ENCODE results near the gene VAMP2. TPM values are rescaled to one million over a fixed set of nuclear protein-coding genes. Genes with fewer than 3 reads are reported as not detected.

Gene VAMP2
- total and polyA plus RNA-seq, 9 of the 15 experiments (the other 6 are each of a cell fraction or from before 2014, with no cell fraction given) = 2.3 to 31.8 (median 6.0) TPM

DNA sequence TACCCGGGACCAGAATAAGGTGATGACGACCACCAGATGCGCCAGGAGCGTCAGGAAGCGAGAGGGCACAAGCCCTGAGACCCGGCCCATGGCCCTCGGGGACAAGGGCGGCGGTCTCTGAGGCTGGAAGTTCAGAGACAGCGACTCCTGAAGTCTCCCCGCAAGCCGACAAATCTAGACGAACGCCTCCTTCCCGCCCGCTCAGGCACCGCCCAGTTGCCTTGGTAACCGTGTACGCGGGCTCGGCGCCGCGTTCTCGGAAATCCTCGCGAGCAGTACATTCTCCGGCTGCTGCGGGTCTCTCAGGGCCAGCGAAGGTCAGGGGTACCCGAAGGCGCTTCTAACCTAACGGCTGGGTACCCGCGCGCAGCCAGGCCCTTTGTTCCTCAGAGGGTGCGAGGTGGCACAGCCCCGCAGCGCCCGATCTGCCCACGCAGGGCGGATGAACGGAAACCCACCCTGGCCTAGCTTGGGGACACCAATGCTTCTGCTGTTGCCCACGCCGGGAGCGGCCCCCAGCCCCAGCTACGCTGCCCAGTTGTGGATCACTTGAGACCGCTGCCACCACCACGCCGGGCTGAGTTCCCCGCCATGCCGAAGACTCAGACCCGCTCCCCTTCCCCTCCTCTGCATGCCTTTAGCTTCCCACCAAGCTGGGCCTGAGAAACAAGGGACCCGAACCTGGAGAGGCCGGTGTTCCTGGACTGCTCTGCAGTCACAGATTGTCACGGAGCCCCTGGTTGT lies 13.6 kb upstream of the VAMP2 start, which contains the start of gene TMEM107 (continued):
- TF ChIP-seq, protein P1, sequence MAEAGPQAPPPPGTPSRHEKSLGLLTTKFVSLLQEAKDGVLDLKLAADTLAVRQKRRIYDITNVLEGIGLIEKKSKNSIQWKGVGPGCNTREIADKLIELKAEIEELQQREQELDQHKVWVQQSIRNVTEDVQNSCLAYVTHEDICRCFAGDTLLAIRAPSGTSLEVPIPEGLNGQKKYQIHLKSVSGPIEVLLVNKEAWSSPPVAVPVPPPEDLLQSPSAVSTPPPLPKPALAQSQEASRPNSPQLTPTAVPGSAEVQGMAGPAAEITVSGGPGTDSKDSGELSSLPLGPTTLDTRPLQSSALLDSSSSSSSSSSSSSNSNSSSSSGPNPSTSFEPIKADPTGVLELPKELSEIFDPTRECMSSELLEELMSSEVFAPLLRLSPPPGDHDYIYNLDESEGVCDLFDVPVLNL (CRISPR knock-in tag; IDR thresholded peaks at IDR 0.05; ENCODE audit: low read depth) = peak; percentile 60; the same call in 1 of the 2 replicates
- TF ChIP-seq, protein P2, sequence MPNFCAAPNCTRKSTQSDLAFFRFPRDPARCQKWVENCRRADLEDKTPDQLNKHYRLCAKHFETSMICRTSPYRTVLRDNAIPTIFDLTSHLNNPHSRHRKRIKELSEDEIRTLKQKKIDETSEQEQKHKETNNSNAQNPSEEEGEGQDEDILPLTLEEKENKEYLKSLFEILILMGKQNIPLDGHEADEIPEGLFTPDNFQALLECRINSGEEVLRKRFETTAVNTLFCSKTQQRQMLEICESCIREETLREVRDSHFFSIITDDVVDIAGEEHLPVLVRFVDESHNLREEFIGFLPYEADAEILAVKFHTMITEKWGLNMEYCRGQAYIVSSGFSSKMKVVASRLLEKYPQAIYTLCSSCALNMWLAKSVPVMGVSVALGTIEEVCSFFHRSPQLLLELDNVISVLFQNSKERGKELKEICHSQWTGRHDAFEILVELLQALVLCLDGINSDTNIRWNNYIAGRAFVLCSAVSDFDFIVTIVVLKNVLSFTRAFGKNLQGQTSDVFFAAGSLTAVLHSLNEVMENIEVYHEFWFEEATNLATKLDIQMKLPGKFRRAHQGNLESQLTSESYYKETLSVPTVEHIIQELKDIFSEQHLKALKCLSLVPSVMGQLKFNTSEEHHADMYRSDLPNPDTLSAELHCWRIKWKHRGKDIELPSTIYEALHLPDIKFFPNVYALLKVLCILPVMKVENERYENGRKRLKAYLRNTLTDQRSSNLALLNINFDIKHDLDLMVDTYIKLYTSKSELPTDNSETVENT (CRISPR knock-in tag; IDR thresholded peaks at IDR 0.05) = 0 out of 2 replicates have a peak, but pooled peaks have one; percentile 1
- no peak for TF ChIP-seq THAP7 (CRISPR knock-in tag; IDR thresholded peaks at IDR 0.05)
- TF ChIP-seq CHD2 (IDR thresholded peaks at IDR 0.05; ENCODE audit: low read depth, low read length) = peak; percentile 96
- no peak for TF ChIP-seq RFX5 (IDR thresholded peaks at IDR 0.05; ENCODE audit: low read depth, low read length)
- TF ChIP-seq HDAC2 (IDR thresholded peaks at IDR 0.05) = no peak
- TF ChIP-seq, protein P3, sequence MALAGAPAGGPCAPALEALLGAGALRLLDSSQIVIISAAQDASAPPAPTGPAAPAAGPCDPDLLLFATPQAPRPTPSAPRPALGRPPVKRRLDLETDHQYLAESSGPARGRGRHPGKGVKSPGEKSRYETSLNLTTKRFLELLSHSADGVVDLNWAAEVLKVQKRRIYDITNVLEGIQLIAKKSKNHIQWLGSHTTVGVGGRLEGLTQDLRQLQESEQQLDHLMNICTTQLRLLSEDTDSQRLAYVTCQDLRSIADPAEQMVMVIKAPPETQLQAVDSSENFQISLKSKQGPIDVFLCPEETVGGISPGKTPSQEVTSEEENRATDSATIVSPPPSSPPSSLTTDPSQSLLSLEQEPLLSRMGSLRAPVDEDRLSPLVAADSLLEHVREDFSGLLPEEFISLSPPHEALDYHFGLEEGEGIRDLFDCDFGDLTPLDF (CRISPR knock-in tag; IDR thresholded peaks at IDR 0.05) = 0 out of 2 replicates have a peak, but pooled peaks have one; percentile 40
- peak in 1 of 2 experiments; percentile 85; a peak in 2 of 4 replicates for TF ChIP-seq CSDE1 (IDR thresholded peaks at IDR 0.05)
- TF ChIP-seq USF2 (CRISPR knock-in tag; IDR thresholded peaks at IDR 0.05) = no peak
- no peak for TF ChIP-seq NR3C1 (CRISPR knock-in tag; IDR thresholded peaks at IDR 0.05)
- peak; percentile 54 to 61; a peak in 1 of 4 replicates for TF ChIP-seq SIN3A (IDR thresholded peaks at IDR 0.05; ENCODE audit: borderline replicate concordance in 2 of 2, control insufficient read depth in 1 of 2, low read depth in 2 of 2, low read length in 2 of 2)
- TF ChIP-seq TCF7L2 (IDR thresholded peaks at IDR 0.05; ENCODE audit: low read depth, low read length) = no peak
- no peak for TF ChIP-seq ZNF23 (CRISPR knock-in tag; IDR thresholded peaks at IDR 0.05)
- no peak for TF ChIP-seq TBL1XR1 (IDR thresholded peaks at IDR 0.05; ENCODE audit: low read length in 2 of 2)
- no peak for TF ChIP-seq ZBTB33 (CRISPR knock-in tag; IDR thresholded peaks at IDR 0.05)
- no peak for TF ChIP-seq ZFPM2 (CRISPR knock-in tag; IDR thresholded peaks at IDR 0.05)
- peak; percentile 56; the same call in 1 of the 2 replicates for TF ChIP-seq EGR1 (conservative IDR thresholded peaks at IDR 0.05)
- no peak for TF ChIP-seq ZNF224 (CRISPR knock-in tag; IDR thresholded peaks at IDR 0.05)
- no peak for TF ChIP-seq GATAD2A (IDR thresholded peaks at IDR 0.05)
- TF ChIP-seq ZEB2 (IDR thresholded peaks at IDR 0.05) = no peak
